ENCODE data around the gene TCEAL2.

DNA sequence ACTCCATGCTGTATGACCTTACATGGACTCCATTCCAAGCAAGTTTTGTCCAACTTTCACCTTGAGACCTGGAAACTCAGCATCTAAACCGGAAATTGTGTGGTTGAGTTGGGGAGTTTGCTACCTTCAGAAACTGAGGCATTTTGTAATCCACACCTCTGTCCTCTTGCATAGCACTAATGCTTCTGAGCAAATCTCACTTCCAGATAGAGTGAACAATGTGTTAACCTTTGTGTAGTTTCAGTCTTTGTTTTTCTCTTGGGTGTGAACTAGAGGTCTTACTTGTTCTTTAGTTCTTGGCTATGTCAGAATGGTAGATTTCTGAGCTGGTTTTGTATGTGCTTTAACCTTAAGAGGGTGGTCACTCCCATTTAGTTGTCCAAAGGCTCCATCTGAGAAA is 48.1 kb upstream of the TCEAL2 start:
- TF ChIP-seq RFX5 (IDR thresholded peaks at IDR 0.05) (no peak), POLR2A (IDR thresholded peaks at IDR 0.05; ENCODE audit: low read length) (no peak), CTCF (IDR thresholded peaks at IDR 0.05) (no peak), RAD21 (conservative IDR thresholded peaks at IDR 0.05 in 1 of 2, IDR thresholded peaks at IDR 0.05 in 1 of 2) (no peak), KDM1A (IDR thresholded peaks at IDR 0.05; ENCODE audit: low read depth) (no peak), MYC (IDR thresholded peaks at IDR 0.05; ENCODE audit: borderline replicate concordance, low read length) (no peak), ZSCAN20 (CRISPR knock-in tag; IDR thresholded peaks at IDR 0.05) (no peak), JUN (IDR thresholded peaks at IDR 0.05) (no peak)
- TF ChIP-seq, protein P1, sequence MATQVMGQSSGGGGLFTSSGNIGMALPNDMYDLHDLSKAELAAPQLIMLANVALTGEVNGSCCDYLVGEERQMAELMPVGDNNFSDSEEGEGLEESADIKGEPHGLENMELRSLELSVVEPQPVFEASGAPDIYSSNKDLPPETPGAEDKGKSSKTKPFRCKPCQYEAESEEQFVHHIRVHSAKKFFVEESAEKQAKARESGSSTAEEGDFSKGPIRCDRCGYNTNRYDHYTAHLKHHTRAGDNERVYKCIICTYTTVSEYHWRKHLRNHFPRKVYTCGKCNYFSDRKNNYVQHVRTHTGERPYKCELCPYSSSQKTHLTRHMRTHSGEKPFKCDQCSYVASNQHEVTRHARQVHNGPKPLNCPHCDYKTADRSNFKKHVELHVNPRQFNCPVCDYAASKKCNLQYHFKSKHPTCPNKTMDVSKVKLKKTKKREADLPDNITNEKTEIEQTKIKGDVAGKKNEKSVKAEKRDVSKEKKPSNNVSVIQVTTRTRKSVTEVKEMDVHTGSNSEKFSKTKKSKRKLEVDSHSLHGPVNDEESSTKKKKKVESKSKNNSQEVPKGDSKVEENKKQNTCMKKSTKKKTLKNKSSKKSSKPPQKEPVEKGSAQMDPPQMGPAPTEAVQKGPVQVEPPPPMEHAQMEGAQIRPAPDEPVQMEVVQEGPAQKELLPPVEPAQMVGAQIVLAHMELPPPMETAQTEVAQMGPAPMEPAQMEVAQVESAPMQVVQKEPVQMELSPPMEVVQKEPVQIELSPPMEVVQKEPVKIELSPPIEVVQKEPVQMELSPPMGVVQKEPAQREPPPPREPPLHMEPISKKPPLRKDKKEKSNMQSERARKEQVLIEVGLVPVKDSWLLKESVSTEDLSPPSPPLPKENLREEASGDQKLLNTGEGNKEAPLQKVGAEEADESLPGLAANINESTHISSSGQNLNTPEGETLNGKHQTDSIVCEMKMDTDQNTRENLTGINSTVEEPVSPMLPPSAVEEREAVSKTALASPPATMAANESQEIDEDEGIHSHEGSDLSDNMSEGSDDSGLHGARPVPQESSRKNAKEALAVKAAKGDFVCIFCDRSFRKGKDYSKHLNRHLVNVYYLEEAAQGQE (IDR thresholded peaks at IDR 0.05) = no peak
- TF ChIP-seq, protein P2, sequence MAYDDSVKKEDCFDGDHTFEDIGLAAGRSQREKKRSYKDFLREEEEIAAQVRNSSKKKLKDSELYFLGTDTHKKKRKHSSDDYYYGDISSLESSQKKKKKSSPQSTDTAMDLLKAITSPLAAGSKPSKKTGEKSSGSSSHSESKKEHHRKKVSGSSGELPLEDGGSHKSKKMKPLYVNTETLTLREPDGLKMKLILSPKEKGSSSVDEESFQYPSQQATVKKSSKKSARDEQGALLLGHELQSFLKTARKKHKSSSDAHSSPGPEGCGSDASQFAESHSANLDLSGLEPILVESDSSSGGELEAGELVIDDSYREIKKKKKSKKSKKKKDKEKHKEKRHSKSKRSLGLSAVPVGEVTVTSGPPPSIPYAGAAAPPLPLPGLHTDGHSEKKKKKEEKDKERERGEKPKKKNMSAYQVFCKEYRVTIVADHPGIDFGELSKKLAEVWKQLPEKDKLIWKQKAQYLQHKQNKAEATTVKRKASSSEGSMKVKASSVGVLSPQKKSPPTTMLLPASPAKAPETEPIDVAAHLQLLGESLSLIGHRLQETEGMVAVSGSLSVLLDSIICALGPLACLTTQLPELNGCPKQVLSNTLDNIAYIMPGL (CRISPR knock-in tag; IDR thresholded peaks at IDR 0.05; ENCODE audit: borderline replicate concordance) = no peak
